SW 1271 (cell line): ENCODE measurements around the gene NPHP3.

Experiments
- DNase-seq, 2 experiments: peaks; one replicate each; lab custom pipeline; 2025; lab: John Stamatoyannopoulos, UW

Gene NPHP3

GRCh38 chr3:132690040-132690439 is 32.2 kb downstream of the NPHP3 start:
- no peak for DNase-seq

- DNase-seq, result no peak
These were observed 40.0 kb downstream of the NPHP3 start for GRCh38 chr3:132682201-132682600.

GRCh38 chr3:132681421-132681820 is 40.8 kb downstream of the NPHP3 start:
- DNase-seq, result no peak

- DNase-seq, result no peak
These were observed 42.3 kb downstream of the NPHP3 start for GRCh38 chr3:132679911-132680310.

GRCh38 chr3:132675408-132675807 is 46.8 kb downstream of the NPHP3 start:
- DNase-seq, result no peak

GRCh38 chr3:132669256-132669777 is 52.9 kb downstream of the NPHP3 start:
- no peak for DNase-seq

GRCh38 chr3:132665230-132665745 is 56.9 kb downstream of the NPHP3 start:
- DNase-seq, result no peak

GRCh38 chr3:132662212-132662611 is 60.0 kb downstream of the NPHP3 start:
- DNase-seq, result no peak

- DNase-seq, result no peak
These were observed 61.1 kb downstream of the NPHP3 start for GRCh38 chr3:132661101-132661500.

GRCh38 chr3:132660811-132661070 is 61.5 kb downstream of the NPHP3 start:
- DNase-seq, result peak in 1 of 2 experiments; percentile 26

GRCh38 chr3:132660052-132660810 is 62.0 kb downstream of the NPHP3 start, which contains the start of gene UBA5:
Gene UBA5, plus strand, starts transcription at chr3:132660329. Its CDS starts 209 bp downstream, at chr3:132660538.
- DNase-seq, result peak; percentile 54 to 71

- peak; percentile 37 to 72 for DNase-seq
These were observed 62.7 kb downstream of the NPHP3 start, which contains the start of gene ACAD11 for GRCh38 chr3:132659365-132660051. Gene ACAD11, minus strand, starts transcription at chr3:132659809. Its CDS starts 58 bp downstream, at chr3:132659751.

- DNase-seq, result no peak
These were observed 63.2 kb downstream of the NPHP3 start for GRCh38 chr3:132659000-132659364.

GRCh38 chr3:132657869-132658747 is 64.1 kb downstream of the NPHP3 start:
- no peak for DNase-seq

GRCh38 chr3:132655471-132655870 is 66.7 kb downstream of the NPHP3 start:
- DNase-seq, result no peak

- no peak for DNase-seq
These were observed 67.5 kb downstream of the NPHP3 start for GRCh38 chr3:132654721-132655120.

GRCh38 chr3:132654190-132654589 is 68.0 kb downstream of the NPHP3 start:
- DNase-seq, result no peak

GRCh38 chr3:132652640-132653270 is 69.5 kb downstream of the NPHP3 start:
- DNase-seq, result no peak

GRCh38 chr3:132650153-132650552 is 72.1 kb downstream of the NPHP3 start:
- DNase-seq, result no peak

- no peak for DNase-seq
These were observed 77.2 kb downstream of the NPHP3 start for GRCh38 chr3:132645058-132645457.

- DNase-seq, result no peak
These were observed 78.8 kb downstream of the NPHP3 start for GRCh38 chr3:132643366-132643765.

GRCh38 chr3:132642539-132642847 is 79.7 kb downstream of the NPHP3 start:
- DNase-seq, result no peak
